GM12801 (cell line): Measurements from ENCODE around the gene ZNF613.

ENCODE experiments used
- TF ChIP-seq, protein P1 (sequence below): IDR thresholded peaks from one replicate; pipeline ENCODE4 v1.5.1; 2011; ENCODE audit warnings: control low read depth; ENCODE audit not compliant: insufficient read length; ENCODE audit errors: extremely low read depth

The ZNF613 gene

DNA sequence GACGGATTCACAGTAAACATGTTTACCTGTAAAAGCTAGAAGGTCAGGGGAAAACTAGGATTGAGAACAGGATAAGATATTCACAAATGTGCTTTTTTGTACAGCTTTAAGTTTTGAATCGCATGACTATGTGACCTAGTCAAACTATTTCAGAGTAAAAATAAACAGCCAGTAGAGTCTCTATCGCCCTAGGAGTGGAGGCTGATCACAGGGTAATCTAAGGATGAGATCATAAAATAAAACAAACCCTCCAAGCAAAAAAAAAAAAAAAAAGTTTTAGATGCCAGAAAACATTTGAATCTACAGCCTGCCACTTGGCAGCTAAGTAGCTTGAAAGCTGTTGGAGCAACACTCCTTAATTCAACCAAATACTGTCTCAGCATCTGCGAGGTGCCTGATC, 32.5 kb downstream of the ZNF613 start:
- TF ChIP-seq, protein P1, sequence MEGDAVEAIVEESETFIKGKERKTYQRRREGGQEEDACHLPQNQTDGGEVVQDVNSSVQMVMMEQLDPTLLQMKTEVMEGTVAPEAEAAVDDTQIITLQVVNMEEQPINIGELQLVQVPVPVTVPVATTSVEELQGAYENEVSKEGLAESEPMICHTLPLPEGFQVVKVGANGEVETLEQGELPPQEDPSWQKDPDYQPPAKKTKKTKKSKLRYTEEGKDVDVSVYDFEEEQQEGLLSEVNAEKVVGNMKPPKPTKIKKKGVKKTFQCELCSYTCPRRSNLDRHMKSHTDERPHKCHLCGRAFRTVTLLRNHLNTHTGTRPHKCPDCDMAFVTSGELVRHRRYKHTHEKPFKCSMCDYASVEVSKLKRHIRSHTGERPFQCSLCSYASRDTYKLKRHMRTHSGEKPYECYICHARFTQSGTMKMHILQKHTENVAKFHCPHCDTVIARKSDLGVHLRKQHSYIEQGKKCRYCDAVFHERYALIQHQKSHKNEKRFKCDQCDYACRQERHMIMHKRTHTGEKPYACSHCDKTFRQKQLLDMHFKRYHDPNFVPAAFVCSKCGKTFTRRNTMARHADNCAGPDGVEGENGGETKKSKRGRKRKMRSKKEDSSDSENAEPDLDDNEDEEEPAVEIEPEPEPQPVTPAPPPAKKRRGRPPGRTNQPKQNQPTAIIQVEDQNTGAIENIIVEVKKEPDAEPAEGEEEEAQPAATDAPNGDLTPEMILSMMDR, result no peak

DNA sequence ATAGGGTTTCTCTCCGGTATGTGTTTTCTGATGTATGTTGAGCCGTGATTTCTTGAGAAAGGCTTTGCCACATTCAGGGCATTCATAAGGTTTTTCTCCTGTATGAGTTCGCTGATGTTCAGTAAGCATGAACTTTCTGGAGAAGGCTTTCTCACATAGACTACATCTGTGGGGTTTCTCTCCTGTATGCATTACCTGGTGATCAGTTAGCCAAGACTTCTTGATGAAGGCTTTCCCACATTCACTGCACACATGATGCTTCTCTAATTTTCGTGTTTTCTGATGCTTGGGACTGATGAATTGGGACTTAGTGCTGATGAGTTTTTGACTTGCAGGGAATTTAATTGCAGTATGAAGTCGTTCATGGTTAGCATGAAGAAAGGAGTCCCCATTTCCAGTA, 38.3 kb downstream of the ZNF613 start:
- TF ChIP-seq, protein P1, result no peak

DNA sequence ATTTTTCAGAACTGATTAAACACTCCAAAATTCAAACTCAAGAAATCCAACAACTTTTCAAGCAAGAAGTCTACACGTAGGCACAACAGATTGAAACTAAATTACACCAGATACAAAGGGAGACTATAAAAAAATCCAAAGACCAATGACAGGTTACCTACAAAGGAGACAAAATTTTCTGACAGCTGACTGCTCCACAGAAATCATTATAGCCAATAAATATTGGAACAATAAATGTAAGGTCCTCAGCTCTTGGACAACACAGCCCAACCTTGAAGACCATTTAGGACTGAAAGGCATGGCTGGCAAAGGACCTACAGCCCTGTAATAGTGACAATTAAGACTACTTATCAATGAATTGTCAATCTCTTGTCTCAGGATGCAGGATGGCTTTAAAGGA, 43.4 kb downstream of the ZNF613 start:
- TF ChIP-seq, protein P1, result no peak

DNA sequence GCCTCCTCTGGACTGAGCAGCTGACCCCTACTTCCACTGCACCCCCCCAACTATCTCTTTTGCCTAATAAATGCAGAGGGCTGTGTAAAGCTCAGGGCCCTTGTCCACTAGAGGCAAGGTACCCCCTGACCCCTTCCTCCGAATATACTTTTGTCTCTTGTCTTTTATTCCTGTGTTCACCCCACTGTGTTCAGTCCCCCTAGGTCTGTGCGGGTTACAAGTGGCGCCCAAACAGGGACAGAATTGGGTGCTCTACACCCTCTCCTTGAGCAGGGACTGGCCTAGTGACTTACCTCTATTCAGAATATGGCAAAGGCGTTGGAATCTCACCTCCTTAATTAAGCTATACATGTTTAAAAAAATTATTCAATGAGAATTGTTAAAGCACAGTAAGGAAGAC, 44.4 kb downstream of the ZNF613 start:
- TF ChIP-seq, protein P1, result no peak

DNA sequence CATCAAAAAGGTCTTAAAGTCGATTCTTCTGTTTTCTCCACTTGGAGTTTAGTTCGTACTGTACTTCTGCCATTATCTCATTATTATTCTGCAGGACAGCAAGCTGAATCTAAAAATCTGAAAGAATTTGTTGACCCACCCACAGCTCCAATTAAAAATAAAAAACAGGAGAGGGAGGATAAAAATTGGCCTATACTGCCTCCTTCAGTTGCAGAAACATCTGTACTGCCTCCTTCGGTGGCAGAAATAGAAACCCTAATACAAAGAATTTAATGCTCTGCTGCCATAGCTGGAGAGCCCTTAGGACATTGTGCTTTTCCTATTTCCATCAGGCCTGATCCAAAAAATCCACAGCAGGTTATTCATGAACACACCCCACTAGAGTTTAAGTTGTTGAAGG, 49.6 kb downstream of the ZNF613 start:
- TF ChIP-seq, protein P1, result no peak

DNA sequence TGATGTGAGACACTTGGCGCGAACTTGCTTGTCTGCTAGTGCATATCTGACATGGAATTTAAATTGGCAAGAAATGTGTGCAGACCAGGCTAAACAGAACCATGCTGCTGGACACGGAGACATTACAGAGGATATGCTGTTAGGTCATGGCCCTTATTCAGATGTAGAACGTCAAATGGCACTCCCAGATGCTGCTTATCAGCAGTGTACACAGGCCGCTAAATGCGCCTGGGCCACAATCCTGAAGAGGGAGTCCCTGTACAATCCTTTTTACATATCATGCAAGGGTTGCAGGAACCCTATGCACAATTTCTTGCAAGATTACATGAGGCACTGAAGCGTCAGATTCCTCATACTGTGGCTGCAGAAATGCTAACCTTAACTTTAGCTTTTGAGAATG, 50.1 kb downstream of the ZNF613 start:
- TF ChIP-seq, protein P1, result no peak

DNA sequence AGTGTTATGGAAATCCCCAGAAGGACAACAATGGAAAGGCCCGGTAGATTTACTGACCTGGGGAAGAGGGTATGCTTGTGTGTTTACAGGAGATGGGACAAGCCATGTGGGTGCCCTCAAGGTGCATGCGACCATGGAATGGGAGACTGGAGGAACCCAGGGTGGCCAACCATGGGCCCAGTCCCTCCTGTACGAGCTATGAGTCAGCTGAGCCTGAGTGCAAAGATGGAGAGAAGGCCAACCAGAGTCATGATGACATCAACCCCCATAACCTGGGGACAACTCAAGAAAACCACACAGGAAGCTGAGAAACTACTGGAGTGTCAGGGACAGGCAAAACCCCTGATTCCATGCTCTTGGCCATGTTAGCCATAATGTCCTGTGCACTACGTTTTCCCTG, 51.6 kb downstream of the ZNF613 start:
- TF ChIP-seq, protein P1, result no peak
